GM12872 (cell line): ENCODE results near the gene TCP10L.

Experiments
- TF ChIP-seq, protein P1 (sequence below): IDR thresholded peaks from 3 replicates; pipeline ENCODE4 v1.5.1; 2011; ENCODE audit warnings: low read depth, mild to moderate bottlenecking, low read length, moderate library complexity; ENCODE audit not compliant: insufficient read depth

Gene TCP10L

GRCh38 chr21:32547018-32547417 is 38.3 kb downstream of the TCP10L start:
- TF ChIP-seq, protein P1, sequence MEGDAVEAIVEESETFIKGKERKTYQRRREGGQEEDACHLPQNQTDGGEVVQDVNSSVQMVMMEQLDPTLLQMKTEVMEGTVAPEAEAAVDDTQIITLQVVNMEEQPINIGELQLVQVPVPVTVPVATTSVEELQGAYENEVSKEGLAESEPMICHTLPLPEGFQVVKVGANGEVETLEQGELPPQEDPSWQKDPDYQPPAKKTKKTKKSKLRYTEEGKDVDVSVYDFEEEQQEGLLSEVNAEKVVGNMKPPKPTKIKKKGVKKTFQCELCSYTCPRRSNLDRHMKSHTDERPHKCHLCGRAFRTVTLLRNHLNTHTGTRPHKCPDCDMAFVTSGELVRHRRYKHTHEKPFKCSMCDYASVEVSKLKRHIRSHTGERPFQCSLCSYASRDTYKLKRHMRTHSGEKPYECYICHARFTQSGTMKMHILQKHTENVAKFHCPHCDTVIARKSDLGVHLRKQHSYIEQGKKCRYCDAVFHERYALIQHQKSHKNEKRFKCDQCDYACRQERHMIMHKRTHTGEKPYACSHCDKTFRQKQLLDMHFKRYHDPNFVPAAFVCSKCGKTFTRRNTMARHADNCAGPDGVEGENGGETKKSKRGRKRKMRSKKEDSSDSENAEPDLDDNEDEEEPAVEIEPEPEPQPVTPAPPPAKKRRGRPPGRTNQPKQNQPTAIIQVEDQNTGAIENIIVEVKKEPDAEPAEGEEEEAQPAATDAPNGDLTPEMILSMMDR = no peak

- TF ChIP-seq, protein P1 = no peak
These were observed 39.3 kb downstream of the TCP10L start for GRCh38 chr21:32545948-32546441.

GRCh38 chr21:32544697-32545096 is 40.6 kb downstream of the TCP10L start:
- TF ChIP-seq, protein P1 = no peak

DNA sequence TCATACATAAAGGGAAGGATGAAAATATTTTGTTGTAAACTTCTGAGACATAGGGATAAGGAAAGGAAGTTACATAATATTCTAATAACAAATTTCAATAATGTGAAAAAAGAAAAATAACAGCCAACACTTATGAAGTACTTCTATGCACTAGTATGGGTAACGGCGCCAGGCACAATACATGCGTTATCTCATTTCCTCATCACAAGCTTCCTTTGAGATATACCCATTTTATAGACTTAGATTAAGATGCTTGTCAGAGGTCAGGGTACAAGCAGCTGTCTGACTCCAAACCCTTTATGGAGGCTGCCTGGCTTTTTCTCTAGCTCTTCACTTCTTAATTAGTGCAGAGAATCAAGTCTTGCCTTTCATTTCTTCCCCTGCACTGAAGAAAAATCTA is 41.3 kb downstream of the TCP10L start:
- TF ChIP-seq, protein P1 = no peak

DNA sequence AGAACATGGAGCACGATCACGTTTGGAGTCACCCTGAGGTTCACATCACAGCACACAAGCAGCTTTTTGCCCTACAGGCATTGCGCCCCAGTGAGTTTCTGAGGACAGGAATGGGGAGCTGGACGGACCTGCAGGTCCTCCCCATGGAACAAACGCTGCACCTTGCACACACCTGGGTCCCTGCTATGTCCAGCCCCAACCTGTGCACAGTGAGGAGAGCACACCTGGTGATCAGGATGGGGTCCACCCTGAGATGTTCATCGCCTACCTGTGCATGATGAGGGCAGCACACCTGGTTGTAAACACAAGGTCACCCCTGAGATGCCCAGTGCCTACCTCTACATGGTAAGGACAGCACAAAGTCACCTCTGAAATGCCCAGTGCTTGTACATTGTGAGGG is 45.9 kb downstream of the TCP10L start:
- TF ChIP-seq, protein P1 = no peak

DNA sequence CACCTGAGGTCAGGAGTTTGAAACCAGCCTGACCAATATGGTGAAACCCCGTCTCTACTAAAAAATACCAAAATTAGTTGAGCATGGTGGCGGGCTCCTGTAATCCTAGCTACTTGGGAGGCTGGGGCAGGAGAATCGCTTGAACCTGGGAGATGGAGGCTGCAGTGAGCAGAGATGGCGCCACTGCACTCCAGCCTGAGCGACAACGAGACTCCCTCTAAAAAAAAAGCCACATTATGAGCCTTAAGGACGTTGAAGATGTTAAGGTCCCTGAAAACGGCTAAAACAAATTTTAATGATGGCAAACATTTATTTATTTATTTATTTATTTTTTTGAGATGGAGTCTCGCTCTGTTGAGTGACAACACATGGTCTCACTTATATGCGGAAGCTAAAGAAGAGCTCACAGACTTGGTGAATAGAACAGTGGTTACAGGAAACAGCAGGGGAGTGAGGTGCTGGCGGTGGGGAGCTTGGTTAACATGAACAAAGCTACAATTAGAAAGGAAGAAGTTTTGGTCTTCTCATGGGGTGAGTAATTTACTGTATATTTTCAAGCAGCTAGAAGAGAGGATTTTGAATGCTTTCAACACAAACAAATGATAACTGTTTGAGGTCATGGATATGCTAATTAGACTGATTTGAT is 47.1 kb downstream of the TCP10L start:
- TF ChIP-seq, protein P1 = no peak

DNA sequence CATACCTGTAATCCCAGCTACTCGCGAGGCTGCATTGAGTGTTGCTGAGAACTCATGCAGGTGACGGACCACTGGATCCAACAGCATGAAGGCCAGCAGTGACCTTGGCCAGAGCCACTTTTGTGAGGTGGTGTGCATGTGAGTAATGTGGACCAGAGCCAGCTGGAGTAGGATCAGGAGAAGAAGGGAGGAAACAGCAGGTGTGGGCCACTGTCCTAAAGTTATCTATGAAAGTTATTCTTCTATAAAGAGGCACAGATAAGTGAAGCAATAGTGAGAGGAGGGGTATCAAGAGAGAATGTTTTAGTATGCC is 47.8 kb downstream of the TCP10L start:
- TF ChIP-seq, protein P1 = no peak
